ENCODE results near the gene FAM47E. TPM values are rescaled to one million over a fixed set of nuclear protein-coding genes. Genes with fewer than 3 reads are reported as not detected.

FAM47E gene
- total and polyA plus RNA-seq, 2 of the 13 experiments (the other 11 are each of a cell fraction or from before 2014, with no cell fraction given), result 0.33 to 0.66 TPM

DNA sequence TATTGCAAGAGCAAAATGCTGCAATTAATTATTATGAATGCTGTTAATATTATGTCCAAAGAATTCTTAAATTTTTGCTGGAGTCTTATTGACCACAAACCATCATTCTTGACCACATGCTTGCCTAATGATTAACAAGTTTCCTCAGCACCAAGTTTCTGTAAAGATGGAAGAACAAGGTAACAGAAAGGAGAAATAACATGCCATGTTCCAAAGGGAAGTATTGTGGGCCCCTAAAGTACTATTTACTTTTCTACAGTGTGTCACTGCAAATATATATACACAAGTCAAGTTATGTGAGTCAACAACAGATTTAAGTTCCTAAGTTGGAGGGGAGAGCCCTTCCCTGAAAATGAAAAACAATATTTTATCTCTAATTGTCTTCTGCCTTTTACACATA lies 20.6 kb downstream of the FAM47E start (continued):
- no peak for TF ChIP-seq FOXP1 (IDR thresholded peaks at IDR 0.05)
- TF ChIP-seq FOXP1 (CRISPR knock-in tag; IDR thresholded peaks at IDR 0.05), result peak; percentile 88
- TF ChIP-seq FOXA3 (CRISPR knock-in tag; IDR thresholded peaks at IDR 0.05), result peak; percentile 93
- TF ChIP-seq, protein P1, sequence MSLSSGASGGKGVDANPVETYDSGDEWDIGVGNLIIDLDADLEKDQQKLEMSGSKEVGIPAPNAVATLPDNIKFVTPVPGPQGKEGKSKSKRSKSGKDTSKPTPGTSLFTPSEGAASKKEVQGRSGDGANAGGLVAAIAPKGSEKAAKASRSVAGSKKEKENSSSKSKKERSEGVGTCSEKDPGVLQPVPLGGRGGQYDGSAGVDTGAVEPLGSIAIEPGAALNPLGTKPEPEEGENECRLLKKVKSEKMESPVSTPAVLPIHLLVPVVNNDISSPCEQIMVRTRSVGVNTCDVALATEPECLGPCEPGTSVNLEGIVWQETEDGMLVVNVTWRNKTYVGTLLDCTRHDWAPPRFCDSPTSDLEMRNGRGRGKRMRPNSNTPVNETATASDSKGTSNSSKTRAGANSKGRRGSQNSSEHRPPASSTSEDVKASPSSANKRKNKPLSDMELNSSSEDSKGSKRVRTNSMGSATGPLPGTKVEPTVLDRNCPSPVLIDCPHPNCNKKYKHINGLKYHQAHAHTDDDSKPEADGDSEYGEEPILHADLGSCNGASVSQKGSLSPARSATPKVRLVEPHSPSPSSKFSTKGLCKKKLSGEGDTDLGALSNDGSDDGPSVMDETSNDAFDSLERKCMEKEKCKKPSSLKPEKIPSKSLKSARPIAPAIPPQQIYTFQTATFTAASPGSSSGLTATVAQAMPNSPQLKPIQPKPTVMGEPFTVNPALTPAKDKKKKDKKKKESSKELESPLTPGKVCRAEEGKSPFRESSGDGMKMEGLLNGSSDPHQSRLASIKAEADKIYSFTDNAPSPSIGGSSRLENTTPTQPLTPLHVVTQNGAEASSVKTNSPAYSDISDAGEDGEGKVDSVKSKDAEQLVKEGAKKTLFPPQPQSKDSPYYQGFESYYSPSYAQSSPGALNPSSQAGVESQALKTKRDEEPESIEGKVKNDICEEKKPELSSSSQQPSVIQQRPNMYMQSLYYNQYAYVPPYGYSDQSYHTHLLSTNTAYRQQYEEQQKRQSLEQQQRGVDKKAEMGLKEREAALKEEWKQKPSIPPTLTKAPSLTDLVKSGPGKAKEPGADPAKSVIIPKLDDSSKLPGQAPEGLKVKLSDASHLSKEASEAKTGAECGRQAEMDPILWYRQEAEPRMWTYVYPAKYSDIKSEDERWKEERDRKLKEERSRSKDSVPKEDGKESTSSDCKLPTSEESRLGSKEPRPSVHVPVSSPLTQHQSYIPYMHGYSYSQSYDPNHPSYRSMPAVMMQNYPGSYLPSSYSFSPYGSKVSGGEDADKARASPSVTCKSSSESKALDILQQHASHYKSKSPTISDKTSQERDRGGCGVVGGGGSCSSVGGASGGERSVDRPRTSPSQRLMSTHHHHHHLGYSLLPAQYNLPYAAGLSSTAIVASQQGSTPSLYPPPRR (CRISPR knock-in tag; IDR thresholded peaks at IDR 0.05; ENCODE audit: borderline replicate concordance), result peak; percentile 53; the same call in 1 of the 2 replicates
- TF ChIP-seq, protein P2, sequence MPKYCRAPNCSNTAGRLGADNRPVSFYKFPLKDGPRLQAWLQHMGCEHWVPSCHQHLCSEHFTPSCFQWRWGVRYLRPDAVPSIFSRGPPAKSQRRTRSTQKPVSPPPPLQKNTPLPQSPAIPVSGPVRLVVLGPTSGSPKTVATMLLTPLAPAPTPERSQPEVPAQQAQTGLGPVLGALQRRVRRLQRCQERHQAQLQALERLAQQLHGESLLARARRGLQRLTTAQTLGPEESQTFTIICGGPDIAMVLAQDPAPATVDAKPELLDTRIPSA (CRISPR knock-in tag; IDR thresholded peaks at IDR 0.05; ENCODE audit: borderline replicate concordance), result no peak
- no peak for TF ChIP-seq ZNF496 (CRISPR knock-in tag; IDR thresholded peaks at IDR 0.05; ENCODE audit: insufficient replicate concordance)
- peak in 1 of 2 experiments; percentile 67; a peak in 1 of 4 replicates for TF ChIP-seq EP300 (IDR thresholded peaks at IDR 0.05; ENCODE audit: low read depth in 2 of 2, low read length in 2 of 2)
- no peak for TF ChIP-seq EP300 (CRISPR knock-in tag; IDR thresholded peaks at IDR 0.05; ENCODE audit: borderline replicate concordance)
- TF ChIP-seq NCOA2 (CRISPR knock-in tag; IDR thresholded peaks at IDR 0.05), result peak; percentile 38; the same call in 1 of the 2 replicates
- TF ChIP-seq HOXD1 (CRISPR knock-in tag; IDR thresholded peaks at IDR 0.05), result no peak
- TF ChIP-seq, protein P3, sequence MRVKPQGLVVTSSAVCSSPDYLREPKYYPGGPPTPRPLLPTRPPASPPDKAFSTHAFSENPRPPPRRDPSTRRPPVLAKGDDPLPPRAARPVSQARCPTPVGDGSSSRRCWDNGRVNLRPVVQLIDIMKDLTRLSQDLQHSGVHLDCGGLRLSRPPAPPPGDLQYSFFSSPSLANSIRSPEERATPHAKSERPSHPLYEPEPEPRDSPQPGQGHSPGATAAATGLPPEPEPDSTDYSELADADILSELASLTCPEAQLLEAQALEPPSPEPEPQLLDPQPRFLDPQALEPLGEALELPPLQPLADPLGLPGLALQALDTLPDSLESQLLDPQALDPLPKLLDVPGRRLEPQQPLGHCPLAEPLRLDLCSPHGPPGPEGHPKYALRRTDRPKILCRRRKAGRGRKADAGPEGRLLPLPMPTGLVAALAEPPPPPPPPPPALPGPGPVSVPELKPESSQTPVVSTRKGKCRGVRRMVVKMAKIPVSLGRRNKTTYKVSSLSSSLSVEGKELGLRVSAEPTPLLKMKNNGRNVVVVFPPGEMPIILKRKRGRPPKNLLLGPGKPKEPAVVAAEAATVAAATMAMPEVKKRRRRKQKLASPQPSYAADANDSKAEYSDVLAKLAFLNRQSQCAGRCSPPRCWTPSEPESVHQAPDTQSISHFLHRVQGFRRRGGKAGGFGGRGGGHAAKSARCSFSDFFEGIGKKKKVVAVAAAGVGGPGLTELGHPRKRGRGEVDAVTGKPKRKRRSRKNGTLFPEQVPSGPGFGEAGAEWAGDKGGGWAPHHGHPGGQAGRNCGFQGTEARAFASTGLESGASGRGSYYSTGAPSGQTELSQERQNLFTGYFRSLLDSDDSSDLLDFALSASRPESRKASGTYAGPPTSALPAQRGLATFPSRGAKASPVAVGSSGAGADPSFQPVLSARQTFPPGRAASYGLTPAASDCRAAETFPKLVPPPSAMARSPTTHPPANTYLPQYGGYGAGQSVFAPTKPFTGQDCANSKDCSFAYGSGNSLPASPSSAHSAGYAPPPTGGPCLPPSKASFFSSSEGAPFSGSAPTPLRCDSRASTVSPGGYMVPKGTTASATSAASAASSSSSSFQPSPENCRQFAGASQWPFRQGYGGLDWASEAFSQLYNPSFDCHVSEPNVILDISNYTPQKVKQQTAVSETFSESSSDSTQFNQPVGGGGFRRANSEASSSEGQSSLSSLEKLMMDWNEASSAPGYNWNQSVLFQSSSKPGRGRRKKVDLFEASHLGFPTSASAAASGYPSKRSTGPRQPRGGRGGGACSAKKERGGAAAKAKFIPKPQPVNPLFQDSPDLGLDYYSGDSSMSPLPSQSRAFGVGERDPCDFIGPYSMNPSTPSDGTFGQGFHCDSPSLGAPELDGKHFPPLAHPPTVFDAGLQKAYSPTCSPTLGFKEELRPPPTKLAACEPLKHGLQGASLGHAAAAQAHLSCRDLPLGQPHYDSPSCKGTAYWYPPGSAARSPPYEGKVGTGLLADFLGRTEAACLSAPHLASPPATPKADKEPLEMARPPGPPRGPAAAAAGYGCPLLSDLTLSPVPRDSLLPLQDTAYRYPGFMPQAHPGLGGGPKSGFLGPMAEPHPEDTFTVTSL (CRISPR knock-in tag; IDR thresholded peaks at IDR 0.05; ENCODE audit: borderline replicate concordance), result peak; percentile 80; the same call in 1 of the 2 replicates
- TF ChIP-seq POGZ (CRISPR knock-in tag; IDR thresholded peaks at IDR 0.05), result peak; percentile 25; the same call in 1 of the 2 replicates
- peak; percentile 13; the same call in 1 of the 2 replicates for TF ChIP-seq SALL1 (CRISPR knock-in tag; IDR thresholded peaks at IDR 0.05)
- no peak; the same call in 1 of the 2 replicates for TF ChIP-seq MBD4 (IDR thresholded peaks at IDR 0.05; ENCODE audit: borderline replicate concordance, low read length)
- no peak for TF ChIP-seq FLYWCH1 (CRISPR knock-in tag; IDR thresholded peaks at IDR 0.05)
- TF ChIP-seq, protein P4, sequence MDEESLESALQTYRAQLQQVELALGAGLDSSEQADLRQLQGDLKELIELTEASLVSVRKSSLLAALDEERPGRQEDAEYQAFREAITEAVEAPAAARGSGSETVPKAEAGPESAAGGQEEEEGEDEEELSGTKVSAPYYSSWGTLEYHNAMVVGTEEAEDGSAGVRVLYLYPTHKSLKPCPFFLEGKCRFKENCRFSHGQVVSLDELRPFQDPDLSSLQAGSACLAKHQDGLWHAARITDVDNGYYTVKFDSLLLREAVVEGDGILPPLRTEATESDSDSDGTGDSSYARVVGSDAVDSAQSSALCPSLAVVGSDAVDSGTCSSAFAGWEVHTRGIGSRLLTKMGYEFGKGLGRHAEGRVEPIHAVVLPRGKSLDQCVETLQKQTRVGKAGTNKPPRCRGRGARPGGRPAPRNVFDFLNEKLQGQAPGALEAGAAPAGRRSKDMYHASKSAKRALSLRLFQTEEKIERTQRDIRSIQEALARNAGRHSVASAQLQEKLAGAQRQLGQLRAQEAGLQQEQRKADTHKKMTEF (CRISPR knock-in tag; IDR thresholded peaks at IDR 0.05), result peak; percentile 51
